Measurements from ENCODE around the gene TBC1D1. TPM values are rescaled to one million over a fixed set of nuclear protein-coding genes. Genes with fewer than 3 reads are reported as not detected.

TBC1D1 gene
- total RNA-seq, 1 donor from 2014 or later, result 131 TPM

DNA sequence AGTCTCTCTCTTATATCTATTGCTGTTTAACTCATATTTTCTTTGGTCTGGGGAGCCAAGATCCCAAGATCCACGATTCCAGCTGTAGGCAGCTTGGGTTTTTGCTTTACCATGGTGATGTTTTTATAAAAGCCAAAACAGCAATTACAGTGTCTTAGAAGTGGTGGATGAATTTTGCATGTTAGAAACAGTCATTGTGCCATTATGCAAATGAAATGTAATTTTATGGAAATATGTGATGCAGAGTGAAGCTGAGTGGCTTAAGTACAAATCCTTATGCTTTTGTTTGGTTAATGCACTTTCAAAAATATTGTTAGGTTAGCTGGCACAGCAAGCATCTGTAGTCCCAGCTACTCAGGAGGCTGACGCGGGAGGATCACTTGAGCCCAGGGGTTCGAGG lies 36.5 kb downstream of the TBC1D1 start:
- no peak for DNase-seq

DNA sequence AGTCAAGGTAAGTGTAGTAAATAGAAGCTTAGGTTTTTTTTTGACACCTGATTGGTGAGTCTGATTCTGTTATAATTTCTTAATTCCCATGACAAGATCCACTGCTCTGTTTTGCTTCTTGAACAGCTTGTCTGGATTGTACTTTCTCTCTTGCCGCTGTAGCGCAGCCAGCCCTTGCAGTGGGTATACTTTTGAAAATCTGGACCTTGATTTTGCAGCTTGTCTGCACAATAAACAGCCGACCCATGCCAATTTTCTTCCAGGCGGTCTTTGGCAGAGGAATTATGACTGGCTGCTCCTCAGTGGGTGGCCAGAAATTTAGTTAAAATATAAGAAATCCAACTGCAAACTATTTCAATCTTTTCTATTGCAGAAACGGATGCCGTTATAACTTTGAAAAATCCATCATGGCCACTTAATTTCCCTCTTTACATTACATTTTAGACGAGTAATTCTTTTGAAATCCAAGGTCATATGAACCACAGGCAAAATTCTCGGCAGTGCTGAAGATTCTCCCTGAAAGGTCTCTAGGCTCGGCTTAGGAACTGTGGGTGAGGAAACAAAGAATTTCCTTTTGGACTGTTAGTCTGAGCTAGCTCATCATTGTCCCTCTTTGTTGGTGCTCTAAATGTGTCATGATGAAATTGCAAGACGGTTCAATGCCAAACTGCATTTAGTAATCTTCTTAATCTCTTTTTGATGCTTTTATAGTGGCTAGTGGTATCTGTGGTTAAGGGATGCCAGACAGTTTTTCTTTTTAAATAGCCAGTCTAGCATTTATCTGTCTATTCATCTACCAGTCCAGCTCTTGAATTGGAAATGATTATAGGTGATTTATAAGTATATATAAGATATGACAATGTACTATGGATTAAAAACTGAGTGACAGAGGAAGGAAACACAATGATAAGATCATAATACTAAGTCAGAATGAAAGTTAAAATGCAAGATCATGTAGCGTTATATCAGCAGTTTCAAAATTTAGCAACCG lies 37.8 kb downstream of the TBC1D1 start:
- no peak for DNase-seq

DNA sequence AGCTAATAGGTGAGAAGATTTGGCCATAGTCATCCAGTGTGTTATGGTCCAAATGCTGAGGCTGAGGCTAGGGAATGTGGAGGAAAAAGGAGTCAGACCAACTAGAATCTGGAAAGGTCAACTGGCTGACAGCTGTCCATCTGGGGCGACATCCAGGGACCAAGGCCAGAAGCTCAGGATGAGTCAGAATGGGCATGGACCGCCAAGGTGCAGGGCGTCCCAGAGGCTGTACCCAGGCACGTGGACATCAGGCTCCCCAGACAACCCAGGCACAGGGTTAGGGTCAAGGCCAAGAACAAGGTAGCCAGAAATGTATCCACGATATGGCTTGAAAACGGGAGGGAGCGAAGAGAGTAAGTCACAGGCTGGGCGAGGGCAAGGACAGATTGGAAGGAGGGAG lies 43.2 kb downstream of the TBC1D1 start:
- no peak for DNase-seq

DNA sequence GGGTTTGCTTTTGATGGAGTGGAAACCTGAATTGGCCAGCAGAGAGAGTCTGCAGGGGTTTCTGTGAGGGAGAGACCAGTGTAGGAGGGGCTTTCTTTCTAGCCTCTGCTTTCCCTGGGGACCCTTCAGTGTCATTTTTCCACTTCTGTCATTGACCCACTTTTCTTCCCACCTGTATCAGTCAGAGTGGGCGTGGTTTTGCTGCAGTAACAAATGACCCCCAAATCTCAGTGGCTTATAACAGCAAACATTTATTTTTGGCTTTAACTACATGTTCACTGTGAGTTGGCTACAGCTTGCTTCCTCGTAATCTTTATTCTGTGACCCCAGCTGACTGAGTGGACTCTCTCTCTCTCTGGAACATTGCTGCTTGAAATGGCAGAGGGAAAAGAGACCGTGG lies 43.7 kb downstream of the TBC1D1 start:
- no peak for DNase-seq

DNA sequence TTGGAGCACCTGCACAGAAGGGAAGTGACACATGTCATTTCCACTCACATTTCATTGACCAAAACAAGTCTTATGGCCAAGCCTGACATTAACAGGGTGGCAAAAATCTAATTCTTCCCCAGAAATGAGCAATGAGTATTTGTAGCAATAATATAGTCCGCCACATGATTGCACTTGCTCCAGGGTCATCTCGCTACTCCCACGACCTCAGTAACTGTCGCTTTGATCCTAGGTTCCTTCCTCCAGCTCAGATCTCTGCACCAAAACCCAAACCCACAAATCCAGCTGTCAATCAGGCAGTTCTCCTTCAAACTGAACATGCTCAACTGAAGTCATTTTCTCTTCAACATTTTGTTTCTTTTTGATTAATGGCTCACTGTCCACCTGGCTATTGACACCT lies 44.1 kb downstream of the TBC1D1 start:
- no peak for DNase-seq

DNA sequence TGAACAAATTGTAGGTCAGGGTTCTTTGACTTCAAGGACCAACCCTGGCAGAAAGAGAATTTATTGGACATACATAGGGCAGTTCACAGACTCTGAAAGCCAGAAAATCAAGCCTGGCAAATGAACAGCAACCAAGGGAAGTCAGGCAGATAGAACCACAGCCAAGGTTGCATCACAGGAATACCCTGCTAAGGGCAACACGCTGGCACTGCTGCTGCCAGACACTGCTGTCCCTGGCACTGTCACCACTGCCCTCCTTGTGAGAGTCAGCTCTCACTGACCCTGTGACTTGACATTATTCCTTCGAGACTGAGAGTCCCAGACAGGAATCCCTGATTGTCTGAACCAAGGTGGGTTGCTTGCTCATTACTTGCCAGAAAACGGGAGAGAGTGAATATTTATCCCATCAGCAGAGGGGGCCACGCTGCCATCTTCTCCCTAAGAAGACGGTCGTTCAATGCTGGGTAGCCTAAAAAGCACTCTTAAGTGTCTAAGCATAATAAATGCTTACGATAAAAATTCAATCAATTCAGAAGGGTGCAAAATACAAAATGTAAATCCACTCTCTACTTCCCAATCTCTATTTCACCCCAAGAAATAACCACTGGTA lies 46.1 kb downstream of the TBC1D1 start:
- DNase-seq, result peak; percentile 11

DNA sequence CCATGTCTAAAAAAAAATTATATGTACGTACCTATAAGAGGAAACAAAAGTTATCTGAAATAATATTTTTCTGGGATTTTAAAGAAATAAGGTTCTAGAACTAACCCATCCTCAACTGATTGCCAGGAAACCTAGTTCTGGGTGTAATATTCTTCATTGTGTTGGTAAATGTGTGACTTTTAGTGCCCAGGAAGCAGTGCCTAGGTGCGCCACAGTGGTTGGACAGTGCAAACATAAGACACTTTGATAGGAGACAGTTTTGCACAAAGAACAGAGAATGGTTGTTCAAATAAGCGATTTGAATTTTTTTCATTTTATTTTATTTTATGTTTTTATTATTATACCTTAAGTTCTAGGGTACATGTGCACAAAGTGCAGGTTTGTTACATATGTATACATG lies 47.3 kb downstream of the TBC1D1 start:
- DNase-seq, result no peak

DNA sequence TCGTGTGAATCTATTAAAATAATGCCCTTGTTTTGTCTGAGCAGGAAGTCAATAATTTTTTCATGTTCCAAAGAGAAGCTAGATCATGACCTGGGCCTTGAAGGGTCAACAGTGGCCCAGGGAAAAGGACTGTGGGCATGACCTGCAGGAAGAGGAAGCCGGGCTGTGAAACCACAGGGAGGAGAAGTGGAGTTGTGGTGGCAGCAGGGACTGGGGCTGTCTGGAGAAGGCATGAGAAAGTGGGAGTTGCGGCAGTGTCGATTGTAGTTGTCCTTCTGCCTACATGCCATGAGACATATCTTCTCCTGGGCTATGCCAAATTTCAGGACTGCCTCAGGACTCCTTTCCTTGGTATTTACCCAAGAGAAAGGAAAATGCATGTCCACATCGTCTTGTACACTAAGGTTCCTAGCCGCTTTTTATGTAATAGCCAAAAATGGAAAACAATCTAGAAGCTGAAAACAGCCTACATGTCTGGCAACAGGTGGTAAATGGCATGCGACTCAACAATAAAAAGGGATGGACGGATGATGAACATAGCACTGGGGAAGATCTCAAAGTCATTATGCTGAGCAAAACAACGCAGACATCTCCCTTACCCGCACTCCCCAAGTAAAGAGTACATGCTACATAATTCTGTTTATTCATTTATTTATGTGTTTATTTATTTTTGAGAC lies 55.8 kb downstream of the TBC1D1 start:
- DNase-seq, result no peak

DNA sequence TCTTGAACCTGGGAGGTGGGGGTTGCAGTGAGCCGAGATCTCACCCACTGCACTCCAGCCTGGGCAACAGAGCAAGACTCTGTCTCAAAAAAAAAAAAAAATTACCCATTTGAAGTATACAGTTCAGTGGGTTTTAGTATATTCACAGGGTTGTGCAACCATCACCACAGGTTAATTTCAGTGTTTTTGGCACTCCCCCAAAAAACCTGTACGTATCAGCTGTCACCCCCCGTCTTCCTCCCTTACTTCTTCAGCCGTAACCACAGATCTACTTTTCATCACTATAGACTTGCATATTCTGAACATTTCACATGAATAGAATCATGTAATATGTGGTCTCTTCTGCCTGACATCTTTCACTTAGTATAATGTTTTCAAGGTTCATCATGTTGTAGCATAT lies 57.7 kb downstream of the TBC1D1 start:
- no peak for DNase-seq

DNA sequence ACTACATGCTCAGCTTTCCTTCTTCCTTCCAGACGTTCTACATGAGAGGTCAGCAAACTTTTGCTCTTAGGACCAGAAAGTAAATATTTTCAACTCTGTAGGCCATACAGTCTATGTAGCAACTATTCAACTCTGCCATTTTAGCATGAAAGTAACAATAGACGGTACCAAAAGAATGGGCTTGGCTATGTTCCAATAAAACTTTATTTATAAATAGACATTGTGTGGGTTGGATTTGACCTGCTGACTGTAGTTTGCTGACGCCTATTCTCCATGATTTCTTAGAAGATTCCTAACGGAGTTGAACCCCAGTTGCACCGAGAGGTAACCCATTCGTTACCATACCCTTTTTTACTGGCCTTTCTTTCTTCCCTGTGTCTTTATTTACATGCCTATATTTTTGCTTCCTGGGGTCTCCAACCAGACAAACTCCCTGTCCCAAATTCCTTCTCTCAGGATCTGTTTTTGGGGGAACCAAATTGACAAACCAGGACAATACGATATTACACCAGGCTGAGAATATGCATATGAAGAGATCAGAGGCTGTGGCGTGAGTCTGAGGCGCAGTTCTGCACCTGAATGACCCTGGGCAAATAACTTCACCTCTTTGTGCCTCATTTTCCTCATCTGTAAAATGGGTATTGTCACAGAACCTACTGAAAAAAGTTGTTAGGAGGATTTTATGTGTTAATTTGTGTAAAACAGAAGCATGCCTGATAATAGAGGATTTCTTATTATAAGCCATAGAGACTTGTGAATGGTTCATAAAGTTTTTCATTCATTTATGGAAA lies 58.9 kb downstream of the TBC1D1 start:
- DNase-seq, result no peak

DNA sequence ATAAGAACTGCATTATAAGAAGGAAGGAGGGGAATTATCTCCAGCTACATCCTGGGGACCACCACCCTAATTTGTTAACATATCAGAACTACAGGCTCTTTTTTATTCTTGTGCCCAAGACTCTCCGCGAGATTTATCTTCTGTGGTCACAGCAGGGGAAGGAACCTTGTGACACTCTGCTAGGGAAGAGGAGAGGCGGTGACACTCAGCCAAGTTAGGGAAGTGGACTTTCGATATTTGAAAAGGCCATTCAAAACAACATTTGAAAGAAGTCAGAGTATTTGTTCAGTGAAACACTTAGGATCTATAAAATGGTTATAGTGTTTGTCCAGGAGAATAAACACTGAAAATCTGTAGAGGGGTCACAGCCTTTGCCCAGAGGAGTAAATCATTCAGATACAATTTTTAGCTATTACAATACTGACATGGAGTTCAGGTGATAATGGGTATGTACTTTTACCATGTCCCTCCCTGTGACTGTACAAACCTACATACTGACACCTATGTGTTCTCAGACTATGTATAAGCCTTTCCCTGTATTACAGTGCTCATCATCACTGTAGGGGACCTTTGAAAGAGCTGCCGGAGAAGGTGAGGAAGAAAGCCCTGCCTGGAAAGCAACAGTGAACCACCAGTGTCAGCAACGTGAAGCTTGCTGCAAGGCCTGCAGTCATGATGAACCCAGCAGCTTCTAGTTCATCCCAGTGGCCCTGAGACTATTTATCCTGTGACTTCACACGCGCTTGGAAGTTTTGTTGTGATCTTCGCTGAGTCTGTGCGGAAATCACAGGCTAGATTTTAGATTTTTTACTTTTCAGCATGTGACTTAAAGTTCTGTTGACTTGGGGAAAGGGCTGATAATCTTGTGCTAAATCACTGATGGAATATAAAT lies 60.8 kb downstream of the TBC1D1 start:
- no peak for DNase-seq

DNA sequence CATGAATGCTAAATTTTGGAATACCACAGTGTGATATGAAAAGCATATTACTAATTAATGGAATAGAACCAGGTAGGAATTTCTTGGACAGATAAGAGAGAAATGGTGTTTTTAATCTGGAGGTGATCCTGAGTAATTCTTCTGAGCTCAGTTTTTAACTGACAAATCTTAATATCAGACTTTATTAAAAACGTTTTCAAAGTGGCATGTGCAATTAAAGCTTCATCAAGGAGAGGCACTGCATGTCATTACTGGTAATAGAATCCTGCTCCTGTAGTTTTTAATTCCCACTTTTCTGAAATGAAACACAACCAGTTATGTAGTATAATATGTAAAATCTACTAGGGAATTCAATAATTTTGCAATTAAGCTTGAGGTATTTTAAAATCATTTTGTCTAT lies 62.3 kb downstream of the TBC1D1 start:
- DNase-seq, result no peak

DNA sequence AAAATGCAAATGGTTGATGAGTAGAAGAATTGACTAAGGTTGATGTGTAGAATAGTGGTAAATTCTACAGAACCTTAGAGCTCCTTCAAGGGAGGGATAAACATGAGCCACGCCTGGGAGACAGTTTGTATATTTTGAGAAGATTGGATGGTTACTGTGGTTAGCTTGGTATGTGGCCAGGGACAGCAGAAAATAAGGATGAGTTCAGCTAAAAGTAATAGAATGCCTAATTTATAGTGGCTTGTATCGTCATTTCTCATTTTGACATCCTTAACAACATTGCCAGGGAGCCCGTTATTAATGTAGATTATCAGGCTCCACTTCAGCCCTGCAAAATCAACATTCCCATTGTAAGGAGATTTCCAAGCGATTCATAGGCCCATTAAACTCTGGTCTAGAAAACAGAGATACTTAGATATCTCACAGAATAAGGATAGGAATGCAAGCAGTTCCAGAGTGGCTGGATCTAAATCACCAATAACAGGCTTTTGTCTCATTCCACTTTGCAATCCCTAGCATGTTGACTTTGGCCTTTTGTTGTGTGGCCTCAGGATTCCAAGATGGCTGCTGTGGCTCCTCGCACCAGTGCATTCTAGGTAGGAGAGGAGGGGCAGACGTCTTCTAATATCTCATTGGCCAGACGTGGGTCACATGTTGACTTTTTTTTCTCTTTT lies 62.9 kb downstream of the TBC1D1 start:
- DNase-seq, result no peak

DNA sequence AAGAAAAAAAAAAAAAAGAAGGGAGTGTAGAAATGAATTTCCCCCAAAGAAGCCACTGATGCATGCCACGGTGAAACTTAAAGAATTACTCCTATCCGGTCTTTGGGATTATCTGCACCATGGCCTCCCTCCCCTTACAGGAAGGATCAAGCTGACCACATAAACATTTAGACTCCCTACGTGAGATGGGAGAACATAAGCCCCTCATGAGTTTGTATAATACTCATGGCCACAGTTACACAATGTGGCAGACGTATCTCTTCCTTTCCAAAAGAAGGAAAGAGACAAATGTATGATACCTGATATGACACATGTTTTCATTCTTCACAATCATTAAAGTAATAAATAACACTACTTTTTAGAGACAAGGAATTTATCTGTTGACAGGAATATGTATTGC lies 66.1 kb downstream of the TBC1D1 start:
- DNase-seq, result no peak

DNA sequence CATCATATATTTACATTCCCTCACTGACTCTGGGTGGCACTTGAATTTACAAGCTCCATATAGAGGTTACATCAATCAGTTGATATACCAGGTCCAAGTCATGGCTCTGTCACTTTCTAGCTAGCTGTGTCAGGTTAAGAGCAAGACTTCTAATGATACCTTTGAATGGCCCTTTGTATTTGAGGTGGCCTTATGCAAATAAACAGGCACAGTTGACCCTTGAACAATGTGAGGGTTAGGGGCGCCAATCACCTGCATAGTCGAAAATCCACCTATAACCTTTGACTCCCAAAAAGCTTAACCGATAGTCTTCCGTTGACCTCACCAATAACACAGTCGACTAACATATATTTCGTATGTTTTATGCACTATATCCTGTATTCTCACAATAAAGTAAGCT lies 68.0 kb downstream of the TBC1D1 start:
- DNase-seq, result no peak

DNA sequence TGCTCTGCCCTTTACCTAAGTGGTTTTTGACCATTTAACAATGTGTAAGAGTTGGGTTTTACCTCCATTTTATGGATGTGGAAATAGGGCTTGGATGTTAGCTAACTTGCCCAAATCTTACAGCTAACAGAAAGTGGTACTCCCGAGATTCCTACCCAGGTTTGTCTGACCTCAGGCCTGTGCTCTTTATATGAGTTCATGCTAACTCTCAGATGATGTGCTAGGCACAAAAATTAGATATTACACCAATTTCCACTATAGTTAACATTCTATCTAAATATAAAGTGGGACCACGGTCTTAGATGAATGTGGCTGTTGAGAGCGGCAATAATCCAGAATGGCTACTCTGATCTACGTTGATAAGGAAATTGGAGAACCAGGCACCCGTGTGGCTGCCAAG lies 69.2 kb downstream of the TBC1D1 start, which contains the start of gene PTTG2:
TSS of gene PTTG2 (plus strand) at position 301 of the 400 bp plus-strand sequence. CDS start at position 338, 37 bp downstream.
- no peak for DNase-seq

DNA sequence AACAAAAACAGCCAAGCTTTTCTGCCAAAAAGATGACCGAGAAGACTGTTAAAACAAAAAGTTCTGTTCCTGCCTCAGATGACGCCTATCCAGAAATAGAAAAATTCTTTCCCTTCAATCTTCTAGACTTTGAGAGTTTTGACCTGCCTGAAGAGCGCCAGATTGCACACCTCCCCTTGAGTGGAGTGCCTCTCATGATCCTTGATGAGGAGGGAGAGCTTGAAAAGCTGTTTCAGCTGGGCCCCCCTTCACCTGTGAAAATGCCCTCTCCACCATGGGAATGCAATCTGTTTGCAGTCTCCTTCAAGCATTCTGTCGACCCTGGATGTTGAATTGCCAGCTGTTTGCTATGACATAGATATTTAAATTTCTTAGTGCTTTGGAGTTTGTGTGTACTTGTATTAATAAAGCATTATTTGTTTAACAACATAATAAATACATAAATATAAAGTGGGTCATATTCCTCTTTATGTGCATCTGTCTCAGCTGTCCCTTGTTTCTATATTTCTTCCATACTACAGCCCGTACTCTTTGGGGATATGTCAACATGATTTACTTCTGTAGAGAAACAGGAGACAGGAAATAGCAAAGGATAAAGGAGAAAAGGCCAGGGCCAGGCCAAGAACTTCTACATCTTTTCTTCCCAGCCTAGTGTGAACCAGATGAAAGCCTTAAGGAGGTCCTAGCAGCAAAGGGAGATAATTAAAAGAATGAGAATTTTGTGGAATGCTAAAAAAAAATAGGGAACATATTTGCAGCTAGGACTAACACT lies 70.0 kb downstream of the TBC1D1 start:
- DNase-seq, result no peak

DNA sequence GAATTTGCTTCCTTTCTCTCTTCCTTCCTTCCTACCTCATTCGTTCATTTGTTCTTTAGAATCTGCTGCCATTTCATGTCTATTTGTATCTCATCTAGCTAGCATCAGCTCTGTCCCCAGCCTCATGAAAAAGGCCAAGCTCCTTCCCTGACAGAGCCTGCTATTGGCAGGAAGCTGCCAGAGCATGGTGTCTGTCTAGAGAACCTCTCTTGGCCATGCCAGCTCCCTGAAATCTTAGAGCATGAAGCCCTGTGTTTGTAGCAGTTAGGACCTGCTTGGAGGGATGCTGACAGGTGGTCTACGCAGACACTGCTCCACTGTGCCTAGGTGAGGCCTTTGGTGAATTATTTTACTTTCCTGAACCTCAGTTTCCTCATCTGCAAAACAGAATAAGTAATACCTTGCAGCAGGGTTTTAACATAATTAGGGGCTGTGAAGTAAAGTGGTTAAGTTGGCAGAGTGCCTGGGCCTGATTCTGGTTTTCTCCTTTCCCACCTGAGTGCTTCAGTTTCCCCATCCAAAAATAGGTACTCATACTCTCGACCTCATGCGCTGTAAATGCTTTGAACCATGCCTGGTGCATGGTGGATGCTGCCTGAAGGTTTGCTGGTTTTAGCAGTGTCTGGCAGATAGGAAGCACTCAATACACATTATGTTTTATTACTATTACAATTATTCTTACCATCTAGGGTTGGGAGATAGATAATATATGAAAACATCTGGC lies 74.0 kb downstream of the TBC1D1 start:
- DNase-seq, result no peak

DNA sequence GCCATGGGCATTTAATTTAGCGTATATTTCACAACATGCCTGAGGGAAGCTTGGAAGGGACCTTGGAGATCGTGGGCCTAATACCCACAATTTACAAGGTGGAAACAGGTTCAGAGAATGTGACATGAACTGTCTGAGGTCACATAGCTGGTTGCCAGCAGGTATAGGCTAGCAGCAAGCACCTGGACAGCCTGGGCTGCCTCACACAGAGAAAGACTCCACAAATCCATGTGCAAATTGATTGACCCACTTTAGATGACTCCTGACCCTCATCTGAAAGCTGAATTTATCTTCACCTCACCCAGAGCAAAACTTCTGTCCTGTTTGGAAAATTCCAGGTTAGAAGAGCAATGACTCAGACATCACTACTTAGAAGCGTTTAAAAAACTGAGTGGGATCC lies 75.2 kb downstream of the TBC1D1 start:
- DNase-seq, result no peak
